K562 (cell line): ENCODE data around the gene GCK. TPM values are rescaled to one million over a fixed set of nuclear protein-coding genes. Genes with fewer than 3 reads are reported as not detected.

Experiments used
- GATA2 ChIP-seq: sonication (generic); formaldehyde crosslinking; IDR thresholded peaks from 2 replicates; pipeline ENCODE4 v1.4.0; 2020; ENCODE audit warnings: mild to moderate bottlenecking, missing genetic modification reagents
- IRF2 ChIP-seq: sonication (generic); formaldehyde crosslinking; IDR thresholded peaks from 2 replicates; pipeline ENCODE4 v1.8.1; 2022; ENCODE audit warnings: mild to moderate bottlenecking, missing genetic modification reagents
- KAT7 ChIP-seq: sonication (generic); formaldehyde crosslinking; IDR thresholded peaks from 2 replicates; pipeline ENCODE4 v1.8.0; 2022; ENCODE audit warnings: missing genetic modification reagents, mild to moderate bottlenecking, borderline replicate concordance
- NFIX ChIP-seq: fragments of 250-450 bp; sonication (Bioruptor Pico); IDR thresholded peaks from 2 replicates; pipeline ENCODE4 v1.4.0; 2020; ENCODE audit warnings: low read depth, mild to moderate bottlenecking, moderate library complexity
- RBM15 ChIP-seq: fragments of 200-400 bp; formaldehyde crosslinking; IDR thresholded peaks from 2 replicates; pipeline ENCODE4 v1.6.1; 2018; ENCODE audit warnings: mild to moderate bottlenecking, low read length, moderate library complexity; ENCODE audit not compliant: insufficient read depth
- ZFP1 ChIP-seq: fragments of 450-650 bp; formaldehyde crosslinking; IDR thresholded peaks from 2 replicates; pipeline ENCODE4 v1.4.0; 2020; ENCODE audit warnings: mild to moderate bottlenecking, mixed read lengths
- ZNF12 ChIP-seq: sonication (generic); formaldehyde crosslinking; IDR thresholded peaks from 2 replicates; pipeline ENCODE4 v1.4.0; 2020; ENCODE audit warnings: mild to moderate bottlenecking, missing genetic modification reagents
- ZNF134 ChIP-seq: fragments of 250-450 bp; sonication (Bioruptor Pico); conservative IDR thresholded peaks from 2 replicates; pipeline ENCODE4 v1.4.0; 2020
- ZNF707 ChIP-seq: fragments of 250-450 bp; sonication (Bioruptor Pico); conservative IDR thresholded peaks from 2 replicates; pipeline ENCODE4 v1.8.0; 2022; ENCODE audit warnings: inconsistent platforms, mild to moderate bottlenecking, moderate library complexity
- polyA plus RNA-seq, 8 experiments: library from polyadenylated mRNA; depleted of rRNA in 4 of 8; stranded (reverse) in 5 of 8; unstranded in 3 of 8; fragments of >200 nt; fragmentation: Nextera tagmentation in 2 of 8; fragmentation: Illumina TruSeq in 1 of 8; extraction: Ambion mirVana in 2 of 8; extraction: Trizol in 1 of 8; gene quantifications; 2 replicates each; pipeline versions ENCODE4 v1.2.1 to v1.2.3, GENCODE V29; 2011 to 2014; ENCODE audit warnings: inconsistent platforms in 1 of 8, missing spikeins in 1 of 8
- total RNA-seq, 7 experiments: library from RNA; depleted of rRNA in 6 of 7; stranded (reverse); fragments of >200 nt in 6 of 7; fragmentation: Illumina TruSeq in 2 of 7; extraction: Trizol in 2 of 7; gene quantifications; 2 replicates each; pipeline versions ENCODE4 v1.2.1 to v1.2.3, GENCODE V29; 2011 to 2021; ENCODE audit warnings: low replicate concordance in 1 of 7
- TF ChIP-seq, protein P1 (sequence below), 2 experiments: fragments of 450-650 bp in 1 of 2; sonication (generic) in 1 of 2; formaldehyde crosslinking in 1 of 2; IDR thresholded peaks; 2 replicates each; pipeline versions ENCODE4 v1.7.1 to v1.9.0; 2016 to 2022; ENCODE audit warnings: inconsistent platforms in 1 of 2, mild to moderate bottlenecking in 1 of 2, missing genetic modification reagents in 1 of 2
- TF ChIP-seq, protein P2 (sequence below): fragments of 450-650 bp; formaldehyde crosslinking; IDR thresholded peaks from 2 replicates; pipeline ENCODE4 v1.4.0; 2020; ENCODE audit warnings: mild to moderate bottlenecking, mixed read lengths

Gene GCK
- total and polyA plus RNA-seq, 9 of the 15 experiments (the other 6 are each of a cell fraction or from before 2014, with no cell fraction given), result 0.11 to 0.55 (median 0.16) TPM; not detected in 3

DNA sequence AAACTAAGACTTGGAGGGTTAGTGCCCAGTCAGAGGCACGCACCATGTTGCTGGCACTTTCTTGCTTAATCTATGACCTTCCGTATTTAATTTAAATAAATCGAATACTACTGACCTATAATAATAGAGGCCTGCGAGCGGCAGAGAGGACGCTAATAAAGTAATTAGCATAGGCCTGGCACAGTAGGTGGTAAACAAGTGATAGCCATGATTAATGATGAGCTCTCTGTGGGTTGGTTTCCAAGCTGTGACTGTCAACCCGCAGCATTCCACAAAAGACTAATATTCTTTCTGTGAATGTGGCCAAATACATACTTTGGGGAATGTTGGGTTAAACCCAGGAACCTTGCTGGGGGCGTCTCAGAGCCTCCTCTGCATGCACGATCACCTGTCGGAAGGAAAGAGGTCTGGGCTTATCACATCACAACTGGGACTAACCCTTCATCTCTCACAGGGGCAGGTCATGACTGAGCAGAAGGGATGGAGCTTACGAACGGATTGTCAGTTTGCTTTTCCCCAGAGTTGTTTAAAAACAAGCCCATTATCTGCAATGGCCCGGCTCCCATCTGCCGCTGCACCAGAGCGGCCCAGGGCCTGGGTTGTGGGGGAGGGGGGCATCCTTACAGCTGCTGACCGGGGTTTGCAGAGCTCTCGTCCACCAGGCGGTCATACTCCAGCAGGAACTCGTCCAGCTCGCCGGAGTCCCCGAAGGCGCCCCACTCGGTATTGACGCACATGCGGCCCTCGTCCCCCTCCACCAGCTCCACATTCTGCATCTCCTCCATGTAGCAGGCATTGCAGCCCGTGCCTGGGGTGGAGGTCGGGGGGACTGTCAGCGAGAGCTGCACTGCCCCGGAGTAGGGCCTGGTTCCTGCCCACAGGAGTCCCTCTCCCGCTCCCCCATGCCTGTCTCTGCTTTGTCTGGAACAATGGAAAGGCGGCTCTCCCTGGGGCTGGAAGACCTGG lies 41.9 kb downstream of the GCK start (continued):
- TF ChIP-seq, protein P1, sequence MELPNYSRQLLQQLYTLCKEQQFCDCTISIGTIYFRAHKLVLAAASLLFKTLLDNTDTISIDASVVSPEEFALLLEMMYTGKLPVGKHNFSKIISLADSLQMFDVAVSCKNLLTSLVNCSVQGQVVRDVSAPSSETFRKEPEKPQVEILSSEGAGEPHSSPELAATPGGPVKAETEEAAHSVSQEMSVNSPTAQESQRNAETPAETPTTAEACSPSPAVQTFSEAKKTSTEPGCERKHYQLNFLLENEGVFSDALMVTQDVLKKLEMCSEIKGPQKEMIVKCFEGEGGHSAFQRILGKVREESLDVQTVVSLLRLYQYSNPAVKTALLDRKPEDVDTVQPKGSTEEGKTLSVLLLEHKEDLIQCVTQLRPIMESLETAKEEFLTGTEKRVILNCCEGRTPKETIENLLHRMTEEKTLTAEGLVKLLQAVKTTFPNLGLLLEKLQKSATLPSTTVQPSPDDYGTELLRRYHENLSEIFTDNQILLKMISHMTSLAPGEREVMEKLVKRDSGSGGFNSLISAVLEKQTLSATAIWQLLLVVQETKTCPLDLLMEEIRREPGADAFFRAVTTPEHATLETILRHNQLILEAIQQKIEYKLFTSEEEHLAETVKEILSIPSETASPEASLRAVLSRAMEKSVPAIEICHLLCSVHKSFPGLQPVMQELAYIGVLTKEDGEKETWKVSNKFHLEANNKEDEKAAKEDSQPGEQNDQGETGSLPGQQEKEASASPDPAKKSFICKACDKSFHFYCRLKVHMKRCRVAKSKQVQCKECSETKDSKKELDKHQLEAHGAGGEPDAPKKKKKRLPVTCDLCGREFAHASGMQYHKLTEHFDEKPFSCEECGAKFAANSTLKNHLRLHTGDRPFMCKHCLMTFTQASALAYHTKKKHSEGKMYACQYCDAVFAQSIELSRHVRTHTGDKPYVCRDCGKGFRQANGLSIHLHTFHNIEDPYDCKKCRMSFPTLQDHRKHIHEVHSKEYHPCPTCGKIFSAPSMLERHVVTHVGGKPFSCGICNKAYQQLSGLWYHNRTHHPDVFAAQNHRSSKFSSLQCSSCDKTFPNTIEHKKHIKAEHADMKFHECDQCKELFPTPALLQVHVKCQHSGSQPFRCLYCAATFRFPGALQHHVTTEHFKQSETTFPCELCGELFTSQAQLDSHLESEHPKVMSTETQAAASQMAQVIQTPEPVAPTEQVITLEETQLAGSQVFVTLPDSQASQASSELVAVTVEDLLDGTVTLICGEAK (IDR thresholded peaks at IDR 0.05), result 0 out of 2 replicates have a peak, but pooled peaks have one; percentile 7
- TF ChIP-seq, protein P1 (CRISPR knock-in tag; IDR thresholded peaks at IDR 0.05), result no peak
- no peak for TF ChIP-seq ZNF707 (CRISPR knock-in tag)
- TF ChIP-seq IRF2 (CRISPR knock-in tag), result no peak
- TF ChIP-seq ZNF12, result no peak; the same call in 1 of the 2 replicates
- no peak for TF ChIP-seq RBM15
- TF ChIP-seq, protein P2, sequence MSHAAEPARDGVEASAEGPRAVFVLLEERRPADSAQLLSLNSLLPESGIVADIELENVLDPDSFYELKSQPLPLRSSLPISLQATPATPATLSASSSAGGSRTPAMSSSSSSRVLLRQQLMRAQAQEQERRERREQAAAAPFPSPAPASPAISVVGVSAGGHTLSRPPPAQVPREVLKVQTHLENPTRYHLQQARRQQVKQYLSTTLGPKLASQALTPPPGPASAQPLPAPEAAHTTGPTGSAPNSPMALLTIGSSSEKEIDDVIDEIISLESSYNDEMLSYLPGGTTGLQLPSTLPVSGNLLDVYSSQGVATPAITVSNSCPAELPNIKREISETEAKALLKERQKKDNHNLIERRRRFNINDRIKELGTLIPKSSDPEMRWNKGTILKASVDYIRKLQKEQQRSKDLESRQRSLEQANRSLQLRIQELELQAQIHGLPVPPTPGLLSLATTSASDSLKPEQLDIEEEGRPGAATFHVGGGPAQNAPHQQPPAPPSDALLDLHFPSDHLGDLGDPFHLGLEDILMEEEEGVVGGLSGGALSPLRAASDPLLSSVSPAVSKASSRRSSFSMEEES (CRISPR knock-in tag), result no peak
- TF ChIP-seq KAT7 (CRISPR knock-in tag), result no peak
- TF ChIP-seq ZFP1, result no peak
- TF ChIP-seq ZNF134 (CRISPR knock-in tag), result no peak
- no peak for TF ChIP-seq NFIX (CRISPR knock-in tag)
- TF ChIP-seq GATA2 (CRISPR knock-in tag), result peak; percentile 76
